ENCODE data around the gene ECSIT.
"Not testable (repeated sequence)": the region's sequence is repeated elsewhere in the genome, so short reads cannot be mapped to it uniquely, and the experiment has no call there.

Gene ECSIT

DNA sequence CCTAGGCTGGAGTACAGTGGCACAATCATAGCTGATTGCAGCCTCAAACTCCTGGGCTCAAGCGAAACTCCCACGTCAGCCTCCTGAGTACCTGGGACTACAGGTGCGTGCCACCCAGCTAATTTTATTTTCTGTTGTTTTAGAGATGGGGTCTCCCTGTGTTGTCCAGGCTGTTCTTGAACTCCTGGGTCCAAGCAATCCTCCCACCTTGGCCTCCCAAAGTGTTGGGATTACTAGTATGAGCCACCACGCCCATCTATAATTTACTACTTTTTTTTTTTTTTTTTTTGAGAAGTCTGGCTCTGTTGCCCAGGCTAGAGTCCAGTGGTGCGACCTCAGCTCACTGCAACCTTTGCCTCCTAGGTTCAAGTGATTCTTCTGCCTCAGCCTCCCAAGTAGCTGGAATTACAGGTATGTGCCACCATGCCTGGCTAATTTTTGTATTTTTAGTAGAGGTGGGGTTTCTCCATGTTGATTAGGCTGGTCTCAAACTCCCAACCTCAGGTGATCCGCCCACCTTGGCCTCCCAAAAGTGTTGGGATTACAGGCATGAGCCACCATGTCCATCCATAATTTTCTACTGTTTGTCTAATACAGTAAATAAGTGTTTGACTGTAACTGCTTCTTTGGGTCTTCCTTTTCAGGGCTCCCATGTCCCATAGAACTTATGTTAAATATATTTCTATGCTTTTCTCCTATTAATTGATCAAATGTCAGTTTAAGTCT, 35.3 kb upstream of the ECSIT start:
- DNase-seq (ENCODE audit: low read depth in 1 of 2, low spot score in 1 of 2); H3K27ac ChIP-seq (replicated peaks); H3K4me3 ChIP-seq (replicated peaks; ENCODE audit: insufficient read depth, low read length); H3K27me3 ChIP-seq (ENCODE audit: insufficient read depth, poor library complexity, severe bottlenecking): not testable (repeated sequence)

- DNase-seq (ENCODE audit: low read depth in 1 of 2, low spot score in 1 of 2) = no peak
- TF ChIP-seq, protein P1, sequence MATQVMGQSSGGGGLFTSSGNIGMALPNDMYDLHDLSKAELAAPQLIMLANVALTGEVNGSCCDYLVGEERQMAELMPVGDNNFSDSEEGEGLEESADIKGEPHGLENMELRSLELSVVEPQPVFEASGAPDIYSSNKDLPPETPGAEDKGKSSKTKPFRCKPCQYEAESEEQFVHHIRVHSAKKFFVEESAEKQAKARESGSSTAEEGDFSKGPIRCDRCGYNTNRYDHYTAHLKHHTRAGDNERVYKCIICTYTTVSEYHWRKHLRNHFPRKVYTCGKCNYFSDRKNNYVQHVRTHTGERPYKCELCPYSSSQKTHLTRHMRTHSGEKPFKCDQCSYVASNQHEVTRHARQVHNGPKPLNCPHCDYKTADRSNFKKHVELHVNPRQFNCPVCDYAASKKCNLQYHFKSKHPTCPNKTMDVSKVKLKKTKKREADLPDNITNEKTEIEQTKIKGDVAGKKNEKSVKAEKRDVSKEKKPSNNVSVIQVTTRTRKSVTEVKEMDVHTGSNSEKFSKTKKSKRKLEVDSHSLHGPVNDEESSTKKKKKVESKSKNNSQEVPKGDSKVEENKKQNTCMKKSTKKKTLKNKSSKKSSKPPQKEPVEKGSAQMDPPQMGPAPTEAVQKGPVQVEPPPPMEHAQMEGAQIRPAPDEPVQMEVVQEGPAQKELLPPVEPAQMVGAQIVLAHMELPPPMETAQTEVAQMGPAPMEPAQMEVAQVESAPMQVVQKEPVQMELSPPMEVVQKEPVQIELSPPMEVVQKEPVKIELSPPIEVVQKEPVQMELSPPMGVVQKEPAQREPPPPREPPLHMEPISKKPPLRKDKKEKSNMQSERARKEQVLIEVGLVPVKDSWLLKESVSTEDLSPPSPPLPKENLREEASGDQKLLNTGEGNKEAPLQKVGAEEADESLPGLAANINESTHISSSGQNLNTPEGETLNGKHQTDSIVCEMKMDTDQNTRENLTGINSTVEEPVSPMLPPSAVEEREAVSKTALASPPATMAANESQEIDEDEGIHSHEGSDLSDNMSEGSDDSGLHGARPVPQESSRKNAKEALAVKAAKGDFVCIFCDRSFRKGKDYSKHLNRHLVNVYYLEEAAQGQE (IDR thresholded peaks at IDR 0.05; ENCODE audit: insufficient replicate concordance, low read depth) = no peak
- TF ChIP-seq SPI1 (IDR thresholded peaks at IDR 0.05; ENCODE audit: borderline replicate concordance, low read depth) = no peak
- TF ChIP-seq POLR2AphosphoS5 (IDR thresholded peaks at IDR 0.05; ENCODE audit: low read depth) = no peak
- TF ChIP-seq GABPA (IDR thresholded peaks at IDR 0.05; ENCODE audit: low read depth) = no peak
- no peak for TF ChIP-seq CTCF (IDR thresholded peaks at IDR 0.05; ENCODE audit: insufficient read depth, low read length)
- no peaks in the 10 kb centered on the region for H3K27me3 ChIP-seq (ENCODE audit: insufficient read depth, poor library complexity, severe bottlenecking)
- H3K27ac ChIP-seq (replicated peaks) = no peak overlapping the region
- H3K4me3 ChIP-seq (replicated peaks; ENCODE audit: insufficient read depth, low read length) = no peak overlapping the region
These were observed 34.6 kb upstream of the ECSIT start for GRCh38 chr19:11563532-11563931.

- Histone ChIP-seq H3K4me3 (replicated peaks; ENCODE audit: insufficient read depth, low read length) (no peak overlapping the region), H3K27ac (replicated peaks) (no peak overlapping the region), H3K27me3 (ENCODE audit: insufficient read depth, poor library complexity, severe bottlenecking) (no peaks in the 10 kb centered on the region)
- DNase-seq (ENCODE audit: low read depth in 1 of 2, low spot score in 1 of 2) = peak; percentile 70 to 86
- TF ChIP-seq, protein P1 (IDR thresholded peaks at IDR 0.05; ENCODE audit: insufficient replicate concordance, low read depth) = no peak
- TF ChIP-seq CTCF (IDR thresholded peaks at IDR 0.05; ENCODE audit: insufficient read depth, low read length) (peak; percentile 54), SPI1 (IDR thresholded peaks at IDR 0.05; ENCODE audit: borderline replicate concordance, low read depth) (no peak), GABPA (IDR thresholded peaks at IDR 0.05; ENCODE audit: low read depth) (no peak)
These were observed 31.6 kb upstream of the ECSIT start for GRCh38 chr19:11560404-11561051.

- Histone ChIP-seq H3K4me3 (replicated peaks; ENCODE audit: insufficient read depth, low read length) (peak within 1 kb of the TSS; percentile 86), H3K27ac (replicated peaks) (peak within 1 kb of the TSS; percentile 54), H3K27me3 (ENCODE audit: insufficient read depth, poor library complexity, severe bottlenecking) (no peaks in the 10 kb centered on the region)
- peak; percentile 97 to 99 for DNase-seq (ENCODE audit: low read depth in 1 of 2, low spot score in 1 of 2)
- TF ChIP-seq, protein P1 (IDR thresholded peaks at IDR 0.05; ENCODE audit: insufficient replicate concordance, low read depth) = peak; percentile 49
- TF ChIP-seq GABPA (IDR thresholded peaks at IDR 0.05; ENCODE audit: low read depth) (peak; percentile 92), POLR2AphosphoS5 (IDR thresholded peaks at IDR 0.05; ENCODE audit: low read depth) (peak; percentile 82), SPI1 (IDR thresholded peaks at IDR 0.05; ENCODE audit: borderline replicate concordance, low read depth) (no peak; the same call in 1 of the 2 replicates)
These were observed 30.2 kb upstream of the ECSIT start, which contains the start of gene ELOF1 for GRCh38 chr19:11558881-11559828. ELOF1 (minus strand) TSS chr19:11559230; CDS start chr19:11554347, 4,883 bp downstream.
